Measurements from ENCODE around the gene EFR3B.
"Not testable (repeated sequence)": the region's sequence is repeated elsewhere in the genome, so short reads cannot be mapped to it uniquely, and the experiment has no call there.

Gene EFR3B, protein sequence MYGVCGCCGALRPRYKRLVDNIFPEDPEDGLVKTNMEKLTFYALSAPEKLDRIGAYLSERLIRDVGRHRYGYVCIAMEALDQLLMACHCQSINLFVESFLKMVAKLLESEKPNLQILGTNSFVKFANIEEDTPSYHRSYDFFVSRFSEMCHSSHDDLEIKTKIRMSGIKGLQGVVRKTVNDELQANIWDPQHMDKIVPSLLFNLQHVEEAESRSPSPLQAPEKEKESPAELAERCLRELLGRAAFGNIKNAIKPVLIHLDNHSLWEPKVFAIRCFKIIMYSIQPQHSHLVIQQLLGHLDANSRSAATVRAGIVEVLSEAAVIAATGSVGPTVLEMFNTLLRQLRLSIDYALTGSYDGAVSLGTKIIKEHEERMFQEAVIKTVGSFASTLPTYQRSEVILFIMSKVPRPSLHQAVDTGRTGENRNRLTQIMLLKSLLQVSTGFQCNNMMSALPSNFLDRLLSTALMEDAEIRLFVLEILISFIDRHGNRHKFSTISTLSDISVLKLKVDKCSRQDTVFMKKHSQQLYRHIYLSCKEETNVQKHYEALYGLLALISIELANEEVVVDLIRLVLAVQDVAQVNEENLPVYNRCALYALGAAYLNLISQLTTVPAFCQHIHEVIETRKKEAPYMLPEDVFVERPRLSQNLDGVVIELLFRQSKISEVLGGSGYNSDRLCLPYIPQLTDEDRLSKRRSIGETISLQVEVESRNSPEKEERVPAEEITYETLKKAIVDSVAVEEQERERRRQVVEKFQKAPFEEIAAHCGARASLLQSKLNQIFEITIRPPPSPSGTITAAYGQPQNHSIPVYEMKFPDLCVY

GRCh38 chr2:25041928-25042320, at the start of gene EFR3B:
TSS of gene EFR3B (plus strand) at chr2:25042076. CDS start at chr2:25042313, 237 bp downstream.
- DNase-seq = peak; percentile 92 to 93

- no peak for DNase-seq
These were observed 48.3 kb upstream of the EFR3B start for GRCh38 chr2:24993406-24994145.

DNA sequence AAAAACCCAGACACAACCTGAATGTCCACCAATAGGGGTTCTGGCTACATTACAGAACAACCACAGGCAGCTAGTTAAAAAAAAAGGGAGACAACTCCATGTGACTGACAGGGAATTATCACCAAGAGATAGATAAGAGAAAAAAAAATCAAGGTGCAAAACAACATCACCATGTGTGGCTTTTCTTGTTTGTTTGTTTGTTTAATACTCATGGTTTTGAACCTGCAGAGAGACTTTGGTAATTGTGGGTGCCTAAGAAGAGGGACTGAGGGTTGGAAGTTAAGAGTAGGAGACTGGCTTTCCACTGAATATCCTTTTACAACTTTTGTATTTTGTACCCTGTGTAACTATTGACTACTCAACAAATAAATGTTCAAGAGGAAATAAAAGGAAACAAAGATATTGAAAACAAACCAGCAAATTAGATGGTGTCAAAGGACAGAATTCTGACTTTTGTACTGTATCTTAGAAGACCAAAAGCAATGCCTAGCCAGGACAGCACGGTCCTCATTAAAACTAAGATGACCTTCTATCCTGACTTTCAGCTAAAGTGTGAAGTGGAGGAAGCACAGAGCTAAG, 47.6 kb upstream of the EFR3B start:
- DNase-seq = no peak

GRCh38 chr2:24999097-24999496, 42.8 kb upstream of the EFR3B start:
- DNase-seq = not testable (repeated sequence)

GRCh38 chr2:25000036-25000435, 41.8 kb upstream of the EFR3B start:
- DNase-seq = no peak

DNA sequence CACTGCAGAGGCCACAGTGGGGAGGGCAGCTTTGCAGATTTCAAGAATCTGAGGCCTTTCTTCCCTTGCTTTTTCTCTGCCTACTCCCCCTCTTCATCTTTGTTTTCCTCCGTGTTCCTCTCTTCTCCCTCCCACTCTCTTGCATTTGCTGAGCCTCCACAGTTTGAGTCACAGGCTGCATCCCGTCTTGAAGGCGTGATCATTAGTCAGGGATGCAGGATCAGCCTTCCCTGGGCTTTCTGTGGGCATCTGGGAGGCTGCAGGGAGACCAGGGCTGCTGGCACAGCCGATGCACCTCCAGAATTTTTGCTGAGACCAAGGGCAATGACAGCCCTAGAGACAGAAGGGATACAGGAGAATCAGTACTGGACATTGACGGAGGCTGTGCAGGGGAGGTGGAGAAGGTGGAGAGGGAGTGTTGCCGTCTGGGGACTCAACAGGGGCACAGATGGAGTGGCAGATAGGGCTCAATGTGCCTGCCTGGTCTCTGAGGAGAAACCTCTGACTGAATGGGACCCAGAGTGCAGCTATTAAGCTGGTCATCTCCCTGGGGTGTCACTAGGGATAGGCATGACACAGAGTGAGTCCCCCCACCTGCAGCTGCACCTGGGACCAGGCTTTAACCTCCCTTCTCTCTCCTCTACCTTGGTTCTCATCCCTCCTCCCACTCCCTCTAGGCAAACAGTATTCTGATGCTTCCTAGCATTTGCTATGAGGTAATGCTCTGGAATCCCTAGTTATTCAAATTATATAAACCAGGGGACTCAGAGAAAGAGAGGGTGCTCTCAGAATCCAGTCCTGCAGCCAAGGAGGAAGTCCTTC, 41.2 kb upstream of the EFR3B start:
- no peak for DNase-seq

DNA sequence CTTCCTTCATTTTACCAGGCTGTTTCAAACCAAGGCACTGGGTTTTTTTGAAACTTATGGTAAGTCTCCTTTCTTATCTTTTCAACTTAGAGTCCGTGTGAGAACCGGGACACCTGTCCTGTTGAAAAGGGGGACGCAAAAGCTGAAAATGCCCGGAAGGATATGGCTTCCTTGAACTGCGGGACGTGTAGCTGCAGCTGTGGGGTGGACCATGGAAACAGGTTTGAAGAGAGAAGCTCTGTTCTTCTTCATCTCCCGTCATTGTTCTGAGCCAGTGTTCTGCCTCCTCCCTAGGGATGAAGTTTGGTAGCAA, 40.6 kb upstream of the EFR3B start:
- no peak for DNase-seq

DNA sequence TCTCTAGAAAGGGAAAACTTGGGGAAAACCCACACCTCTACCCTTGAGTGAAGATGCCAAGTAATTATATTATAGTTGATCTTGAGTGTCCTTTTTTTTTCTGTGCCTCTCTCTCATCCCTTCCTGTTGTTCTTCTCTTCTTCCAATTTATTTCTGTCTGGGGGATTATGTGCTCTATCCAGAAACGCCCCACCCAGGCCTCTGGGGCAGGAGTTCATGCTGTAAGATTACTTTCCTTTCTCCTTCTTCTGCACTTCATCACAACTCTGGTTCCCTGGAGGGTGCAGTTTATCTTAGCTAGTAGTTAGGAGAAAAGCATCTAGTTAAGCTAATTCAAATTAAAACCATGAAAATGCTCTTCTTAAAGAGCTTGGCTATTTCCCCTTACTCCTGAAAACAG, 39.8 kb upstream of the EFR3B start:
- DNase-seq = no peak

GRCh38 chr2:25009954-25010353, 31.9 kb upstream of the EFR3B start:
- no peak for DNase-seq

DNA sequence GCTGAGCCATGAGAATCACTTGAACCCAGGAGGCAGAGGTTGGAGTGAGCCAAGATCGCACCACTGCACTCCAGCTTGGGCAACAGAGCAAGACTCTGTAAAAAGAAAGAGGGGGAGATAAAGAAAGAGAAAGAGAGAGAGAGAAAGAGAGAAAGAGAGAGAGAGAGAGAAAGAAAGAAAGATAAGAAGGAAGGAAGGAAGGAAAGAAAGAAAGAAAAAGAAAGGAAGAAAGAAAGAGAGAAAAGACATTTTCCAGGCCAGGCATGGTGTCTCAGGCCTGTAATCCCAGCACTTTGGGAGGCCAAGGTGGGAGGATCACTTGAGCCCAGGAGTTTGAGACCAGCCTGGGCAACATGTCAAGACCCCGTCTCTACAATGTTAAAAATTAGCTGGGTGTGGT, 30.5 kb upstream of the EFR3B start:
- DNase-seq = not testable (repeated sequence)

DNA sequence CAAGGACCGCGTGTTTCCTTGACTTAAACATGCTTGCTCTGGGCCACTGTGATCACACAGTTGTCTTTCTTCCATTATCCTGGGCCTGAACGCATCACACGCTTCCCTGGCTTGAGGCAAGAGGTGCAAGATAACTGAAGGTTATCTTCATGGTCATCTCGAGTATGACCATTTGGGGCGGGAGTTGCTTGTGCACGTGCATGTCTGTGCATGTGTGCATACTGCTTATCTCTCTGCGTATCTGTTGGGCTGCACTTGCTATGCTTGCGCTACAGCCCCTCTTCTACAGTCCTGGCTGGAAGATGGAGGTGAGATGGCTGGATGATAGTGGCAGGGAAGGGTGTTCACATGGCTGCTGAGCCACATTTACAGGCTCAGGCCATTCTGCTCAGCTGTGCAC, 27.2 kb upstream of the EFR3B start:
- DNase-seq = no peak

DNA sequence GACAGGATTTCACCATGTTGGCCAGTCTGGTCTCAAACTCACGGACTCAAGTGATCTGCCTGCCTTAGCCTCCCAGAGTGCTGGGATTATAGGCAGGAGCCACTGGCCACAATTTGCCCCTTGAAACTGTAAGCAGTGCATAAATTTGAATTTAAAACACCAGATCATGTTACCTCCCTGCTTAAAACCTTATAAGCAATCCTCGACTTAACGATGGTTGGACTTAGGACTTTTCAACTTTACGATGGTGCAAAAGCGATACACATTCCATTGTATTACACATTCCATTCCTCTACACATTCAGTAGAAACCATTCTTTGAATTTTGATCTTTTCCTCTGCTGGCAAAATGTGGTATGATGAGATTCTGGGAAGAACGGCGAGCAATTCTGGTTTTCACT, 23.2 kb upstream of the EFR3B start:
- no peak for DNase-seq

DNA sequence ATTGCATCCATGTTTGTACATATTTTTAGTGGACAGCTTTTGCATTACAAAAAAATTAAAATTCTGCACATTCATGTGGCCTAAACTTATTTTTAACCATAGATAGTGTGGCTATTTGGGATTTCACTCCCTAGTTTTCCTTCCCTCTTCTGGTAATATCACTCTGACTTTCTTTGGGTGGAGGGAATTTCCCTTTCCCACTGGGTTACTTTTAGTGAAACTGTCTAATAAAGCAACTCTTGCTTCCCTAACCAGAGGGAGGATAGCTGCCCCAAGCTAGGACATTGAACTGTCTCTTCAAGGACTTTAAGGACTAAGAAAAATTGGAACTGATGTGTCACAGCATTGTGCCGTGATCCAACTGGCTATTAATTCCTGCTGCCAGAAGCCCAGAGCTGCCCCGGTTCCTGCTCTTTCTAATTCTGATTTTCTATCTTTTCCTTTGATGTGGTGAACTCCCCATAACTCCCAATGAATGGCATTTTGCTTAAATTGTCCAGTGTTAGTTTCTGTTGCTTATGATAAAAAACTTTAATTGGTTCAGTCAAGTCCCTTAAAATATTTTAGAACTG, 20.0 kb upstream of the EFR3B start:
- no peak for DNase-seq

GRCh38 chr2:25023333-25023732, 18.5 kb upstream of the EFR3B start:
- DNase-seq = no peak

GRCh38 chr2:25025229-25026007, 16.5 kb upstream of the EFR3B start:
- no peak for DNase-seq

- no peak for DNase-seq
These were observed 15.8 kb upstream of the EFR3B start for GRCh38 chr2:25026008-25026530.

DNA sequence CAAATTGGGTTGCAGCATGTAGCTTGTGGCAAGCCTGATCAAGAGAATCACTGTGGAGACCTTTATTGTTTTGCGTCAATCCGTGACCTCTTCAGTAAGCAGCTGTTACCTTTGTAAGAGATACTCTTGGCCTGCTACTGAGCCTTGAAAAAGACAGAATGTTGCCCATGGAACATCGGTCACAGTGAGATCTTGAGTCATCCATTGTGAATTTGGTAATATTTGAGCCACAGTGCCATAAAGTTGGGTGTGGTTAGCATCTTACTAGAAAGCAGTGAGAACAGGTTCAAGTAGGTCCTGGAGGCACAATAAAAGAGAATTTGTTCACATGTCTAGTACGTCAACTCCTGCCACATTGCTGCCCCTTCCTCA, 12.7 kb upstream of the EFR3B start:
- no peak for DNase-seq

DNA sequence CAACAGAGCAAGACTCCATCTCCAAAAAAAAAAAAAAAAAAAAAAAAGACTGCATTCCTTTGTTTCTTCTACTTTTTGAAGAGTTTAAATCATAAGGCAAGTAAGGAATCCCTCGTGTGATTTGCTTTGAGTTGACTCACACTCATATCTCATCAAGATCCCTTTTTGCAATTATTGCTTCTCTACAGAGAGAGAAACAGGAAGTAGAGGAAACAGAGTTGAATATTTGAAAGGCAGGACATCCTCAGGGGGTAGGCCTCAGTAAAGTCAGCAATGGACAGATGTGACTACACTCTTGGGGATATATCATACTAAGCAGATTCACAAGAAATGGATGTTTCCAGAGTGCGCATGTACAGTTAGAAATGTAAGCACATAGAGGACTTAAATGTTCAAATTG, 11.2 kb upstream of the EFR3B start:
- DNase-seq = no peak

DNA sequence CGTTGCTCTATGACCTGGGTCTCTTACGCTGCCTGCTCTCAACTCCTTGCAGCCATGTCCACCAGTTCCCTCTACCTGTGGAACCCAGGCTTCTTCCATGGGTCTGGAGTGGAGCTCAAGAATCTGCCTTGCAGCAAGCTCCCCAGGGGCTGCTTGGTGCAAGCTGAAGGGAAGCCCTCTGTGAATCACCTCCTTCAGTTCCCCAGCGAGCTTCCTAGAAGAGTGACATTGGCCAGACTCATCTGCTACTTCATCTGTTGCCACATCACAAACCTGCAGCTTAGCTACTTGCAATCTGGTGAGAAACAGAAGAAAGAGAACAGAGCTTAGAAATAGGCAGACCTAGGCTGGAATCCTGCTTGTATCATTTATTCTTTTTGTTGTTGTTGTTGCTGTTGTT, 9.8 kb upstream of the EFR3B start:
- DNase-seq = peak in 1 of 2 donors; percentile 22

- no peak for DNase-seq
These were observed 9.0 kb upstream of the EFR3B start for GRCh38 chr2:25032901-25033300.

DNA sequence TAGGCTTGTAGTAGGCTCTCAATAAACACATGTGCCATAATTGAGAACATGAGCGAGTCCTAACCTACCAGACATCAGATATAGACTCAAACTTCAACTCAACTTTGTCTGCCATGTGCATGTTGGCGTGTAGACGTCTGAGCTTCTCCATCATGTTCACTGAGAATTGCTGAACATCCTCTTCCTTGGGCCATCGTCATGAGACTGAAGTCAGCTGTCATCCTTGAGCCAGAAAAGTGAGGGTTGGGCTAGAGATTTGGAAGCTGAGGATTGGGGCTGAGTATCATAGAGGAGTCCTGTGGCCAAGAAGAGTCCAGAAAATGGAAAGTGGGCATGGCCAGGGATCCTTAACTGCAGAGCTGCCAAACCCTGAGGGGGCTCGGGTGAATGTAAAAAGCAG, 7.8 kb upstream of the EFR3B start:
- DNase-seq = no peak
